Neuron (in vitro differentiated cells): ENCODE data around the gene GPR107.

Experiments
- H2AFZ ChIP-seq: one replicate; pipeline ENCODE4 v1.6.1; 2013; ENCODE audit warnings: low read depth, mild to moderate bottlenecking, inconsistent platforms, low read length, moderate library complexity
- H3K27me3 ChIP-seq: one replicate; pipeline ENCODE4 v1.6.1; 2013; ENCODE audit warnings: low read length; ENCODE audit not compliant: insufficient read depth
- H3K36me3 ChIP-seq: one replicate; pipeline ENCODE4 v1.6.1; 2013; ENCODE audit warnings: low read length; ENCODE audit not compliant: insufficient read depth
- H3K4me1 ChIP-seq: one replicate; pipeline ENCODE4 v1.6.1; 2013; ENCODE audit warnings: low read length; ENCODE audit not compliant: insufficient read depth
- H3K4me3 ChIP-seq: 2 replicates; pipeline ENCODE4 v1.5.1; 2013; ENCODE audit warnings: mild to moderate bottlenecking, low read length, moderate library complexity
- H3K9me3 ChIP-seq: one replicate; pipeline ENCODE4 v1.6.1; 2013; ENCODE audit warnings: low read length

The GPR107 gene

DNA sequence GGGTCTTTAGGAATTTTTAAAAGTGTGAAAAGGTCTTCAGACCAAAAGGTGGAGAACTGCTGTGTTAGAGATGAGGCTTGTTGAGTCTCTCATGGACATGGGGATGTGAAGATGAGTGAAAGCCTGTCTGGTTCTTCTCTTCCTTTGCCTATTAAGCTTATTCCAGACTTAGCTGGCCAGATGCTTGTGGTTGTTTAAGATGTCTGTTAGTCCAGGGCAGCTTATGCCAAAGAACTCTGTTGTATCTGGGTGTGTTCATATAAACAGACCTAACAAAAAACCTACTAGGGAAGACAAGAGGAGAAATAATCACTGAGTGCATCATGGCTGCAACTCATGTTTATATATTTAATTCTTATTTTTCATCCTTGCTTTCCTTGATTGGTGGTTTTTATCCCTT lies 61.0 kb downstream of the GPR107 start:
- Histone ChIP-seq H3K4me3 (no peak overlapping the region), H3K27me3 (no peaks in the 10 kb centered on the region), H3K36me3 (peaks cover 26% of the 10 kb centered on the region), H3K4me1 (peaks cover 6% of the 10 kb centered on the region), H2AFZ (no peak overlapping the region), H3K9me3 (no peaks in the 10 kb centered on the region)

GRCh38 chr9:130116346-130116745 lies 62.6 kb downstream of the GPR107 start:
- no peaks in the 10 kb centered on the region for H3K9me3 ChIP-seq
- H3K4me3 ChIP-seq: no peak overlapping the region
- peaks cover 27% of the 10 kb centered on the region for H3K36me3 ChIP-seq
- H3K4me1 ChIP-seq: peaks cover 6% of the 10 kb centered on the region
- no peaks in the 10 kb centered on the region for H3K27me3 ChIP-seq
- H2AFZ ChIP-seq: no peak overlapping the region

DNA sequence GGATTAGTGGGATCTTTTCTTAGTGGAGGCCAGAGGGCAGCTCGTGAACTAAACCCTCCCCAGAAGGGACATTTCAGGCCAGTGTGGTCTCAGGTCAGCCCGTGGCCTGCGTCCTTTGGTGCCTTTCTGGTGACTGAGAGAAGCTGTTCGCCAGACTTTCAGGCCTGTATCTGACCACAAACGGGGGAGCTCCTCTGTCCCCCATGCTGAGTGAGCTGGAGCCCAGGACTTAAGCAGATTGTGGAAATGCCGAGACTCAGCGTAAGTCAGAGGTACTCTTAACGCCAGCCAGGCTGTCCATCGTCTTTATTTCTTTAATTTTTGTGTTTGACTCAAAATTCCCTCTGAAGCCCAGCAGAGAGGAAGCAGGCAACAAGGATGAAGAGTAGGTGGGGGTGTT lies 63.7 kb downstream of the GPR107 start:
- H3K9me3 ChIP-seq: no peaks in the 10 kb centered on the region
- H3K4me1 ChIP-seq: peaks cover 6% of the 10 kb centered on the region
- no peak overlapping the region for H3K4me3 ChIP-seq
- H3K36me3 ChIP-seq: peaks cover 24% of the 10 kb centered on the region
- H2AFZ ChIP-seq: no peak overlapping the region
- H3K27me3 ChIP-seq: no peaks in the 10 kb centered on the region

- no peak overlapping the region for H2AFZ ChIP-seq
- no peaks in the 10 kb centered on the region for H3K9me3 ChIP-seq
- H3K4me3 ChIP-seq: no peak overlapping the region
- H3K4me1 ChIP-seq: peaks cover 6% of the 10 kb centered on the region
- no peaks in the 10 kb centered on the region for H3K27me3 ChIP-seq
- peaks cover 23% of the 10 kb centered on the region for H3K36me3 ChIP-seq
These were observed 64.3 kb downstream of the GPR107 start for GRCh38 chr9:130117816-130118632.

- Histone ChIP-seq H3K4me3 (no peak overlapping the region), H3K27me3 (no peaks in the 10 kb centered on the region), H3K4me1 (peaks cover 6% of the 10 kb centered on the region), H3K9me3 (no peaks in the 10 kb centered on the region), H2AFZ (no peak overlapping the region), H3K36me3 (peaks cover 26% of the 10 kb centered on the region)
These were observed 65.3 kb downstream of the GPR107 start for GRCh38 chr9:130118841-130119518.

- Histone ChIP-seq H3K36me3 (peaks cover 25% of the 10 kb centered on the region), H2AFZ (no peak overlapping the region), H3K4me1 (peaks cover 6% of the 10 kb centered on the region), H3K4me3 (no peak overlapping the region), H3K27me3 (no peaks in the 10 kb centered on the region), H3K9me3 (no peaks in the 10 kb centered on the region)
These were observed 66.0 kb downstream of the GPR107 start for GRCh38 chr9:130119519-130120298.

- H3K27me3 ChIP-seq: no peaks in the 10 kb centered on the region
- no peak overlapping the region for H2AFZ ChIP-seq
- no peak overlapping the region for H3K4me3 ChIP-seq
- H3K36me3 ChIP-seq: peaks cover 25% of the 10 kb centered on the region
- H3K4me1 ChIP-seq: peaks cover 6% of the 10 kb centered on the region
- no peaks in the 10 kb centered on the region for H3K9me3 ChIP-seq
These were observed 66.5 kb downstream of the GPR107 start for GRCh38 chr9:130120299-130120587.

DNA sequence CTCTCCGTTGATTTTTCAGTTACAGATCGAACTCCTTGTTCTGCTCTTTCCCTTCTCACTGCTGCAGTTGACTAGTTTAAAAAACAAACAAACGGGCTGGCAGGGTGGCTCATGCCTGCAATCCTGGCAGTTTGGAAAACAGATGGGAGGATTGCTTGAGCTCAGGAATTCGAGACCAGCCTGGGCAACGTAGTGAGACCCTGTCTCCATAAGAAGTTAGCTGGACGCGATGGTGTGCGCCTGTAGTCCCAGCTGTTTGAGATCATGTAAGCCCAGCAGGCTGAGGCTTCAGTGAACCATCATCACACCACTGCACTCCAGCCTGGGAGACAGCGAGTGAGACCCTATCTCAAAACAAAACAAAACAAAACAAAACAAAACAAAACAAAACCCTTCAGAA lies 67.1 kb downstream of the GPR107 start:
- Histone ChIP-seq H3K27me3 (no peaks in the 10 kb centered on the region), H2AFZ (no peak overlapping the region), H3K4me1 (peaks cover 6% of the 10 kb centered on the region), H3K36me3 (peaks cover 26% of the 10 kb centered on the region), H3K4me3 (no peak overlapping the region), H3K9me3 (no peaks in the 10 kb centered on the region)

- peaks cover 29% of the 10 kb centered on the region for H3K36me3 ChIP-seq
- H3K9me3 ChIP-seq: no peaks in the 10 kb centered on the region
- no peaks in the 10 kb centered on the region for H3K27me3 ChIP-seq
- H3K4me1 ChIP-seq: peaks cover 6% of the 10 kb centered on the region
- H2AFZ ChIP-seq: no peak overlapping the region
- no peak overlapping the region for H3K4me3 ChIP-seq
These were observed 68.8 kb downstream of the GPR107 start for GRCh38 chr9:130122456-130122855.

- H3K4me1 ChIP-seq: peaks cover 9% of the 10 kb centered on the region
- peaks cover 36% of the 10 kb centered on the region for H3K36me3 ChIP-seq
- no peaks in the 10 kb centered on the region for H3K9me3 ChIP-seq
These were observed 70.6 kb downstream of the GPR107 start for GRCh38 chr9:130124085-130124860.

GRCh38 chr9:130126721-130127433 lies 73.2 kb downstream of the GPR107 start:
- Histone ChIP-seq H3K36me3 (peaks cover 43% of the 10 kb centered on the region), H3K4me3 (no peak overlapping the region), H3K4me1 (peaks cover 10% of the 10 kb centered on the region), H3K9me3 (no peaks in the 10 kb centered on the region), H2AFZ (no peak overlapping the region), H3K27me3 (no peaks in the 10 kb centered on the region)

More at GRCh38 chr9:130124085-130124860, 70.6 kb downstream of the GPR107 start:
- Histone ChIP-seq H3K4me3 (no peak overlapping the region), H2AFZ (no peak overlapping the region), H3K27me3 (no peaks in the 10 kb centered on the region)

GRCh38 chr9:130128251-130128650 lies 74.5 kb downstream of the GPR107 start:
- H3K36me3 ChIP-seq: peaks cover 46% of the 10 kb centered on the region

More at GRCh38 chr9:130128251-130128650, 74.5 kb downstream of the GPR107 start:
- H3K4me3 ChIP-seq: no peak overlapping the region
- H3K4me1 ChIP-seq: peaks cover 10% of the 10 kb centered on the region
- H3K9me3 ChIP-seq: no peaks in the 10 kb centered on the region
- H3K27me3 ChIP-seq: no peaks in the 10 kb centered on the region
- no peak overlapping the region for H2AFZ ChIP-seq
